Liver (tissue), 9 donors: ENCODE data around the gene MMP20. TPM values are rescaled to one million over a fixed set of nuclear protein-coding genes. Genes with fewer than 3 reads are reported as not detected.

Source experiments
- DNase-seq: peaks from one replicate; pipeline ENCODE4 v3.0.0-alpha.2; 2017; ENCODE audit warnings: low spot score
- H3K27ac ChIP-seq, 2 donors: one replicate each; pipeline ENCODE4 v1.7.0; 2013; ENCODE audit warnings: inconsistent platforms in 2 of 2, low read length in 2 of 2, control low read depth in 1 of 2, low read depth in 1 of 2, mild to moderate bottlenecking in 1 of 2
- H3K27me3 ChIP-seq, 4 donors: one replicate each; pipeline versions ENCODE4 v1.6.1 to v1.7.0; 2013; ENCODE audit warnings: low read length in 3 of 4, inconsistent platforms in 1 of 4, mild to moderate bottlenecking in 1 of 4, moderate library complexity in 1 of 4; ENCODE audit not compliant: control insufficient read depth in 4 of 4, insufficient read depth in 4 of 4
- H3K36me3 ChIP-seq, 4 donors: one replicate each; pipeline versions ENCODE4 v1.6.1 to v1.7.0; 2013; ENCODE audit warnings: low read length in 3 of 4, mild to moderate bottlenecking in 3 of 4, low read depth in 1 of 4, moderate library complexity in 1 of 4; ENCODE audit not compliant: control insufficient read depth in 4 of 4, insufficient read depth in 3 of 4
- H3K4me1 ChIP-seq, 4 donors: one replicate each; pipeline versions ENCODE4 v1.6.1 to v1.7.0; 2013; ENCODE audit warnings: low read length in 3 of 4, mild to moderate bottlenecking in 3 of 4, moderate library complexity in 1 of 4; ENCODE audit not compliant: control insufficient read depth in 4 of 4, insufficient read depth in 4 of 4
- H3K4me3 ChIP-seq, 3 donors: one replicate each; pipeline versions ENCODE4 v1.6.1 to v1.7.0; 2013; ENCODE audit warnings: low read length in 3 of 3, control low read depth in 1 of 3, low read depth in 1 of 3, mild to moderate bottlenecking in 1 of 3
- H3K9ac ChIP-seq, 2 donors: one replicate each; pipeline ENCODE4 v1.7.0; 2013; ENCODE audit warnings: low read length in 2 of 2, mild to moderate bottlenecking in 2 of 2, moderate library complexity in 2 of 2, control low read depth in 1 of 2, low read depth in 1 of 2
- H3K9me3 ChIP-seq, 4 donors: one replicate each; pipeline versions ENCODE4 v1.6.1 to v1.7.0; 2013; ENCODE audit warnings: low read length in 3 of 4; ENCODE audit not compliant: control insufficient read depth in 4 of 4
- ATF3 ChIP-seq: IDR thresholded peaks from 2 replicates; pipeline ENCODE4 v1.6.1; 2016; ENCODE audit warnings: antibody characterized with exemption
- CTCF ChIP-seq: fragments of 150-350 bp; IDR thresholded peaks from 2 replicates; pipeline ENCODE4 v1.5.1; 2017; ENCODE audit warnings: improper control_type of control experiment, low read depth, low read length; ENCODE audit not compliant: missing input control
- EGR1 ChIP-seq, 2 donors: IDR thresholded peaks; 2 replicates each; pipeline ENCODE4 v1.6.1; 2016 to 2018; ENCODE audit warnings: antibody characterized with exemption in 2 of 2, low read depth in 2 of 2
- FOXA1 ChIP-seq: IDR thresholded peaks from 2 replicates; pipeline ENCODE4 v1.6.1; 2016; ENCODE audit warnings: antibody characterized with exemption
- FOXA2 ChIP-seq: IDR thresholded peaks from 2 replicates; pipeline ENCODE4 v1.6.1; 2016; ENCODE audit warnings: antibody characterized with exemption
- GABPA ChIP-seq, 2 donors: IDR thresholded peaks in 1 of 2; conservative IDR thresholded peaks in 1 of 2; 2 replicates each; pipeline ENCODE4 v1.6.1; 2016; ENCODE audit warnings: antibody characterized with exemption in 2 of 2, mild to moderate bottlenecking in 1 of 2, moderate library complexity in 1 of 2
- HNF4A ChIP-seq, 2 donors: conservative IDR thresholded peaks; 2 replicates each; pipeline ENCODE4 v1.6.1; 2016; ENCODE audit warnings: antibody characterized with exemption in 2 of 2, mild to moderate bottlenecking in 2 of 2
- HNF4G ChIP-seq: IDR thresholded peaks from 2 replicates; pipeline ENCODE4 v1.6.1; 2016; ENCODE audit warnings: antibody characterized with exemption
- JUND ChIP-seq, 2 donors: IDR thresholded peaks; 2 replicates each; pipeline ENCODE4 v1.6.1; 2016; ENCODE audit warnings: antibody characterized with exemption in 2 of 2
- MAX ChIP-seq: IDR thresholded peaks from 2 replicates; pipeline ENCODE4 v1.6.1; 2016; ENCODE audit warnings: antibody characterized with exemption
- NR2F2 ChIP-seq: IDR thresholded peaks from 2 replicates; pipeline ENCODE4 v1.6.1; 2016; ENCODE audit warnings: antibody characterized with exemption
- REST ChIP-seq: IDR thresholded peaks from 2 replicates; pipeline ENCODE4 v1.6.1; 2016; ENCODE audit warnings: antibody characterized with exemption, mild to moderate bottlenecking
- RXRA ChIP-seq, 2 donors: IDR thresholded peaks; 2 replicates each; pipeline ENCODE4 v1.6.1; 2017 to 2018; ENCODE audit warnings: antibody characterized with exemption in 2 of 2, mild to moderate bottlenecking in 1 of 2
- SP1 ChIP-seq: IDR thresholded peaks from 2 replicates; pipeline ENCODE4 v1.6.1; 2018; ENCODE audit warnings: antibody characterized with exemption, mild to moderate bottlenecking
- TAF1 ChIP-seq: conservative IDR thresholded peaks from 2 replicates; pipeline ENCODE4 v1.6.1; 2016; ENCODE audit warnings: antibody characterized with exemption, mild to moderate bottlenecking
- YY1 ChIP-seq: IDR thresholded peaks from 2 replicates; pipeline ENCODE4 v1.6.1; 2016; ENCODE audit warnings: antibody characterized with exemption, mild to moderate bottlenecking
- ZBTB33 ChIP-seq: IDR thresholded peaks from 2 replicates; pipeline ENCODE4 v1.6.1; 2016; ENCODE audit warnings: antibody characterized with exemption
- WGBS: extraction: QIAGEN DNeasy Blood & Tissue Kit; methylation state at CpG from one replicate; pipeline ENCODE4 v1.1.7; 2013; 5-methylcytosine and 5-hydroxymethylcytosine counted together
- polyA plus RNA-seq, 2 donors: library from polyadenylated mRNA; stranded (reverse) in 1 of 2; unstranded in 1 of 2; fragments of 200-250 nt in 1 of 2; fragments of >200 nt in 1 of 2; fragmentation: Nextera tagmentation in 1 of 2; extraction: Ambion mirVana in 1 of 2; gene quantifications; one replicate each; pipeline versions ENCODE4 v1.2.1 to v1.2.3, GENCODE V29; 2013 to 2015
- total RNA-seq, 2 donors: library from RNA; depleted of rRNA; stranded (reverse); fragments of >200 nt; gene quantifications; one replicate each; pipeline ENCODE4 v1.2.3, GENCODE V29; 2014
- donor health status: healthy.
- donor health status: healthy.
- donor health status: healthy.
- donor health status: healthy.
- donor health status: healthy.

Gene MMP20
- total and polyA plus RNA-seq, 4 donors, result not detected

GRCh38 chr11:102661040-102661439 lies 35.9 kb upstream of the MMP20 start (continued):
- TF ChIP-seq ZBTB33 (no peak), ATF3 (no peak), SP1 (no peak)

- H3K4me3 ChIP-seq, result no peak overlapping the region
- H3K9me3 ChIP-seq, result no peaks in the 10 kb centered on the region
- no peak for DNase-seq
- whole genome bisulfite sequencing, result 77% methylated on average over 1 of the region's 1 CpG
- no peaks in the 10 kb centered on the region for H3K36me3 ChIP-seq
- no peak overlapping the region for H3K27ac ChIP-seq
- H3K9ac ChIP-seq, result no peak overlapping the region
- TF ChIP-seq ZBTB33 (no peak), TAF1 (no peak), SP1 (no peak), JUND (IDR thresholded peaks at IDR 0.05) (no peak), NR2F2 (no peak), REST (no peak), MAX (no peak), CTCF (no peak), HNF4G (no peak), EGR1 (IDR thresholded peaks at IDR 0.05; ENCODE audit: low read depth in 2 of 2) (no peak), FOXA1 (no peak), ATF3 (no peak), HNF4A (conservative IDR thresholded peaks at IDR 0.05) (no peak), RXRA (IDR thresholded peaks at IDR 0.05) (no peak), GABPA (IDR thresholded peaks at IDR 0.05 in 1 of 2, conservative IDR thresholded peaks at IDR 0.05 in 1 of 2) (no peak), FOXA2 (no peak), YY1 (no peak)
- no peaks in the 10 kb centered on the region for H3K27me3 ChIP-seq
- H3K4me1 ChIP-seq, result no peaks in the 10 kb centered on the region
These were observed 31.4 kb upstream of the MMP20 start for GRCh38 chr11:102656528-102656927.
